ENCODE data around the gene PRKN.

PRKN gene

DNA sequence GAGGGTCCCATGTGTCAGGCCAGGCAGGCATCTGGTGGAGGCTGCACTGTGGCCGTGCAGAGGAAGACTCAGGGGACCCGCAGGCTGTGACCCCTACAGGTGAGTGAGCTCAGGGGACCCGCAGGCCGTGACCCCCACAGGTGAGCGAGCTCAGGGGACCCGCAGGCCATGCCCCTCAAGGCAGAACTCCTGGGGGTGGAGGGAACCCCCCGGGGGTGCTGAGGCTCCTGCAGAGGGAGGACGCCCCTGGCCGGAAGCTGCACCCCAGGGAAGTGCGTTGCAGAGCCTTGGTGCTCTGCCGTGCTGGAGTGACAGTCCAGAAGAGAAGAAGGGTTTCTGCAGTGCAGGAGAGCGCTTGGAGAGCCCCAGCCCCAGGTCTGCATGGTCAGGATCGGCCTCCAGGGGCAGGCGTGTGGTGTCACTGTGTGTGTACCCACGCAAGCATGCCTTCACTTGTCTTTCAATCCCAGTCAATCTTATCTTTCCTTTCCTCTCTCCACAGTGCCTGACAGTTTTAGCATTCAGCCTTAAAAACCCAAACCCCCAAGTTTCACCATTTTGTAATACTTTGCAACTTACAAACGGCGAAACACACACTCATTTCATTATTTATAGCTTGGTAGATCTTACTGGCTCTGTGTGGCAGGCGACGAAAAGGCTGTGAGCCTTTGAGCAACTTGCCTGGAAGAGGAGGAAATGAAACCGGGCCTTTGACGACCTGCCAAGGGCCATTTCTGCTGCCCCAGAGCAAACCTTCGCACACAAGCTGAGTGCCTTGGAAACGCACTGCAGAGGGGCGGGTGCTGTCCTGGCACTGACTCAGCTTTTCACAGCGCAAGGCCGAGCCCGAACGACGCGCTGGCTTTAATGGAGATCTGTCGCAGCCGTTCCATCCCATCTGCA is 1352.3 kb downstream of the PRKN start:
- peaks cover 1% of the 10 kb centered on the region for H3K27me3 Mint-ChIP-seq
- no peak overlapping the region for H3K4me3 Mint-ChIP-seq
- peaks cover 2% of the 10 kb centered on the region for H3K4me1 Mint-ChIP-seq
- H3K9me3 Mint-ChIP-seq, result no peaks in the 10 kb centered on the region
- no peak overlapping the region for H3K27ac Mint-ChIP-seq
- ATAC-seq (ENCODE audit: low read depth), result no peak
- DNase-seq (ENCODE audit: low spot score in 2 of 2), result no peak
- H3K36me3 Mint-ChIP-seq, result no peaks in the 10 kb centered on the region

- ATAC-seq (ENCODE audit: low read depth) (peak; percentile 35), DNase-seq (ENCODE audit: low spot score in 2 of 2) (peak; percentile 28 to 59)
- peaks cover 1% of the 10 kb centered on the region for H3K27me3 Mint-ChIP-seq
- H3K27ac Mint-ChIP-seq, result no peak overlapping the region
- H3K4me1 Mint-ChIP-seq, result peaks cover 2% of the 10 kb centered on the region
- H3K9me3 Mint-ChIP-seq, result no peaks in the 10 kb centered on the region
- no peaks in the 10 kb centered on the region for H3K36me3 Mint-ChIP-seq
- no peak overlapping the region for H3K4me3 Mint-ChIP-seq
Observed at GRCh38 chr6:161373905-161374451, 1353.6 kb downstream of the PRKN start.

GRCh38 chr6:161372422-161372793 is 1355.2 kb downstream of the PRKN start:
- no peak overlapping the region for H3K4me3 Mint-ChIP-seq
- H3K36me3 Mint-ChIP-seq, result no peaks in the 10 kb centered on the region
- no peaks in the 10 kb centered on the region for H3K9me3 Mint-ChIP-seq
- H3K27me3 Mint-ChIP-seq, result peaks cover 1% of the 10 kb centered on the region
- ATAC-seq (ENCODE audit: low read depth) (no peak), DNase-seq (ENCODE audit: low spot score in 2 of 2) (no peak)
- peaks cover 2% of the 10 kb centered on the region for H3K4me1 Mint-ChIP-seq
- H3K27ac Mint-ChIP-seq, result no peak overlapping the region

DNA sequence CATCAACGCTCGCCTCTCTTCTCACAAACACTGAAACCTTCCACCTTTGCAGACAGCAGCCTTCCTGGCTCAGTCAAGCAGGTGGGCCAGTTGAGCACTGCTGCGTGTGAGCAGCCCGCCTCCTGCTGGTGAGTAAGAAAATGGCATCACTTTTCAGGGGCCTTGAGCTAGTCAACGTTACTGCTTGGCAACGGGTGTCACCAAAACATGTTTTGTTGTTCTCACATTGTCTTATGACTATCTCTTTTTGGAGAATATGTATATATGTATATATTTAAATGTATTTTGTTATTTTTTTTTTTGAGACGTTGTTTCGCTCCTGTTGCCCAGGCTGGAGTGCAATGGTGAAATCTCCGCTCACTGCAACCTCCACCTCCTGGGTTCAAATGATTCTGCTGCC is 1356.7 kb downstream of the PRKN start:
- H3K4me1 Mint-ChIP-seq, result peaks cover 2% of the 10 kb centered on the region
- H3K4me3 Mint-ChIP-seq, result no peak overlapping the region
- peaks cover 1% of the 10 kb centered on the region for H3K27me3 Mint-ChIP-seq

DNA sequence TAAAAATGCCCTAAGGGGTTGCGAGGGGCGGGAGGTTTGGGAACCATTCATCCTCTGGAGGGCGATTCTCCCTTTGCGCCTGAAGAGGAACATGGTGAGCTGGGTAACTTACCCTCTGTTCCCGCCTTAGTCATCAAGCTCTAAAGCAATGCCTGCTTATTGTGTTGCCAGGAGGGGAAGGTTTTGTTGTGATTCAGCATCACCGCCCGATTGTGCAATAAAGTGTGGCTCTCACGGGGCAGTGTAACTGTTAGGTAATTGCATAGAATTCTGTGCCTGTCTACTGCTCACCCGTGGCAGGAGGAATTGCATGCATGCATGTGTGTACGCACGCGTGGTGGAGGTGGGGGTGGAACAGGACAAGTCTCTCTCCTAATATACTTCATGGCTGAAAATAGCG is 1358.2 kb downstream of the PRKN start:
- ATAC-seq (ENCODE audit: low read depth), result no peak
- peaks cover 1% of the 10 kb centered on the region for H3K27me3 Mint-ChIP-seq
- H3K4me1 Mint-ChIP-seq, result peaks cover 2% of the 10 kb centered on the region
- H3K36me3 Mint-ChIP-seq, result no peaks in the 10 kb centered on the region
- H3K27ac Mint-ChIP-seq, result no peak overlapping the region
- H3K4me3 Mint-ChIP-seq, result no peak overlapping the region
- no peaks in the 10 kb centered on the region for H3K9me3 Mint-ChIP-seq
- DNase-seq (ENCODE audit: low spot score in 2 of 2), result no peak

More for the DNA sequence above, 1356.7 kb downstream of the PRKN start:
- DNase-seq (ENCODE audit: low spot score in 2 of 2) (peak; percentile 52 to 54), ATAC-seq (ENCODE audit: low read depth) (peak; percentile 87)
- Mint-ChIP-seq H3K9me3 (no peaks in the 10 kb centered on the region), H3K27ac (no peak overlapping the region), H3K36me3 (no peaks in the 10 kb centered on the region)

GRCh38 chr6:161368514-161368913 is 1359.1 kb downstream of the PRKN start:
- no peaks in the 10 kb centered on the region for H3K36me3 Mint-ChIP-seq
- no peak overlapping the region for H3K27ac Mint-ChIP-seq

GRCh38 chr6:161367472-161367871 is 1360.1 kb downstream of the PRKN start:
- no peak overlapping the region for H3K27ac Mint-ChIP-seq
- DNase-seq (ENCODE audit: low spot score in 2 of 2), result no peak

More at GRCh38 chr6:161368514-161368913, 1359.1 kb downstream of the PRKN start:
- DNase-seq (ENCODE audit: low spot score in 2 of 2) (no peak), ATAC-seq (ENCODE audit: low read depth) (no peak)
- Mint-ChIP-seq H3K4me3 (no peak overlapping the region), H3K9me3 (no peaks in the 10 kb centered on the region), H3K4me1 (peaks cover 2% of the 10 kb centered on the region), H3K27me3 (peaks cover 1% of the 10 kb centered on the region)

DNA sequence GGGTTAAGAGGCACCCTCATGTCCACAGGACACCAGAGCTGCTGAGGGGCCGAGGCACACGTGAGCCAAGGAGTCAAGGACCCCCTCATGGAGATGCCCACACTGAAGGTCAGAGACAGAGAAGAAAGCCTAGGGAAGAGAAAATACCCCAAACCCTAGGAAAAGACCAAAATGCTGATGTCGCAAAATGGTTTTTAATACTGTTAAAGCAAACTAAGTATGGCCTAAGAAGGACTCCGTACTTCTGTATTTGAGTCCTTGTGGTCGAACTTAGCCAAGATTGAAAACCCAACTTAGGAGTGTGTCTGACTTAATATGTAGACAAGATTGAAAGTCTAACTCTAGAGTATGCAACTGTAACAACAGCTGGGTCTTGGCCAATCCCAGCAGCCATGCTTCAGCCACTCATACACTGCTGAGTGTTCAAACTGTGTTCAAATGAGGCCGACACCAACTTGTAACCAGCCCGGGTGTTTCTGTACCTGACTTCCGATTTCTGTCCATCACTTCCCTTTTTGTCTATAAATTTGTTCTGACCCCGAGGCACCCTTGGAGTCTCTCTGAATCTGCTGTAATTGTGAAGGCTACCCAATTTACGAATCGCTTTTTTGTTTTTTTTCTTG is 1361.2 kb downstream of the PRKN start:
- DNase-seq (ENCODE audit: low spot score in 2 of 2) (no peak), ATAC-seq (ENCODE audit: low read depth) (no peak)
- no peak overlapping the region for H3K27ac Mint-ChIP-seq
- peaks cover 2% of the 10 kb centered on the region for H3K4me1 Mint-ChIP-seq
- peaks cover 3% of the 10 kb centered on the region for H3K36me3 Mint-ChIP-seq
- H3K4me3 Mint-ChIP-seq, result no peak overlapping the region
- peaks cover 3% of the 10 kb centered on the region for H3K9me3 Mint-ChIP-seq
- peaks cover 1% of the 10 kb centered on the region for H3K27me3 Mint-ChIP-seq

More at GRCh38 chr6:161367472-161367871, 1360.1 kb downstream of the PRKN start:
- no peak for ATAC-seq (ENCODE audit: low read depth)
- H3K36me3 Mint-ChIP-seq, result peaks cover 3% of the 10 kb centered on the region
- H3K4me3 Mint-ChIP-seq, result no peak overlapping the region
- H3K9me3 Mint-ChIP-seq, result peaks cover 3% of the 10 kb centered on the region
- H3K27me3 Mint-ChIP-seq, result peaks cover 1% of the 10 kb centered on the region
- peaks cover 2% of the 10 kb centered on the region for H3K4me1 Mint-ChIP-seq

DNA sequence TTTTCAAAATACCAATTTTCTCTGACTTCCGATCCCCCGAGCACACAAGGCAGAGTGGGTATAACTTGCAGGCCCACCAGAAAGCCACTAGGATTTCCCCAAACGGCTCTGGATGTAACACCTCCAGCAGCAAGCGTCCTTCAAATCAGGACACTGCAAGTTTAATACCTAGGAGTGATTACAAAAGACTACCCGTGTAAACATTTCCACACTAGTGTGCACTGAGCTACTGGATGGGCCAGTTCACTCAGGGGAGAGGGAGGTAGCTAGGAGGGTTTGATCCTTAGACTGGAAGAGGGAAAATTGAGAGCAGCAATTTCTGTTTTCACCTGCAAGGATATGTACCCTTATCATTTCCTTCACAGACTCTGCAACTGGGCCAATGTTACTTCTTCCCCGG is 1361.9 kb downstream of the PRKN start:
- DNase-seq (ENCODE audit: low spot score in 2 of 2), result no peak
- H3K27ac Mint-ChIP-seq, result no peak overlapping the region
- H3K4me1 Mint-ChIP-seq, result no peaks in the 10 kb centered on the region
- no peak for ATAC-seq (ENCODE audit: low read depth)
- peaks cover 3% of the 10 kb centered on the region for H3K36me3 Mint-ChIP-seq
- H3K9me3 Mint-ChIP-seq, result peaks cover 3% of the 10 kb centered on the region
- H3K4me3 Mint-ChIP-seq, result no peak overlapping the region
- H3K27me3 Mint-ChIP-seq, result no peaks in the 10 kb centered on the region

GRCh38 chr6:161363286-161363685 is 1364.3 kb downstream of the PRKN start:
- H3K27ac Mint-ChIP-seq, result no peak overlapping the region
- H3K9me3 Mint-ChIP-seq, result peaks cover 3% of the 10 kb centered on the region
- no peaks in the 10 kb centered on the region for H3K4me1 Mint-ChIP-seq

GRCh38 chr6:161362266-161362665 is 1365.3 kb downstream of the PRKN start:
- Mint-ChIP-seq H3K36me3 (peaks cover 4% of the 10 kb centered on the region), H3K27ac (no peak overlapping the region), H3K27me3 (no peaks in the 10 kb centered on the region), H3K4me3 (no peak overlapping the region), H3K9me3 (peaks cover 3% of the 10 kb centered on the region), H3K4me1 (peaks cover 3% of the 10 kb centered on the region)
- ATAC-seq (ENCODE audit: low read depth) (no peak), DNase-seq (ENCODE audit: low spot score in 2 of 2) (no peak)

More at GRCh38 chr6:161363286-161363685, 1364.3 kb downstream of the PRKN start:
- Mint-ChIP-seq H3K4me3 (no peak overlapping the region), H3K36me3 (peaks cover 4% of the 10 kb centered on the region), H3K27me3 (no peaks in the 10 kb centered on the region)
- no peak for ATAC-seq (ENCODE audit: low read depth)
- no peak for DNase-seq (ENCODE audit: low spot score in 2 of 2)

DNA sequence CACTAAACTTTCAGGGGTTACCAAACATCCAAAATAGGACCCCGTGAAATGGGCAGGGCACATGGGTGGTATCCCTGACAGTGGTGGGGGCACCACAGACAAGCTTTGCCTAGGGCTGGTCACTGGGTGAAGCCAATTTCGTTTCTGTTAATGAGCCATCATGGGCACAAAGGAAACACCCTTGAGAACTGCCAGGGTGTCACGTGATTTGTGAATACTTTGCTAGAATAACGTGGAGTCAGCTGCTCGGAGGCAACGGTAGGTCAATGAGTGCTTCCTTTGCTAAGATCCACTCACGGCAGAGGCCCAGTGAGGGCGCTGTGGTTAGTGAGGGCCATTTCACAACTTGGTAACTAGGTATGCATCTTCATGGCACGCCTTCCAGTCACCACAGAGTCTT is 1366.0 kb downstream of the PRKN start:
- no peak for DNase-seq (ENCODE audit: low spot score in 2 of 2)
- H3K4me3 Mint-ChIP-seq, result no peak overlapping the region
- no peak for ATAC-seq (ENCODE audit: low read depth)
- H3K4me1 Mint-ChIP-seq, result peaks cover 5% of the 10 kb centered on the region
- no peaks in the 10 kb centered on the region for H3K27me3 Mint-ChIP-seq
- H3K27ac Mint-ChIP-seq, result no peak overlapping the region
- peaks cover 3% of the 10 kb centered on the region for H3K9me3 Mint-ChIP-seq
- H3K36me3 Mint-ChIP-seq, result peaks cover 4% of the 10 kb centered on the region

DNA sequence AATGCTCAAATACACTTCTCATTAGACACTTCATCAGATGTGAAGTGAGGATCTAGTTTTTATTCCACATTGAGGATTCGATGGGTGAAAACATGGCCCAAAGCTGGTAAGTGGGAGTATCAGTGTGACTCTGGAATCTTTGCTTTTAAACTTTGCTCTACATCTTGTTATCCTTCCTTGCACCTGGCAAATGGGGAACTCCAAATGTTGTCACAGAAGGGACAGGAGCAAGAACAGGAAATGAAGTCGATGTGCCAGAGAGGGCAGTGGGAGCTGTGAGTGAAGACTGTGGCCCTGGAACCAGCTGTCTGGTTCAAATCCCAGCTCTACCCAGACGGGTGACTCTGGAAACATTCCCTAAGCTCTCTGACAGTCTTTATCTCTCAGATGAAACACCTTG is 1367.0 kb downstream of the PRKN start:
- Mint-ChIP-seq H3K27ac (no peak overlapping the region), H3K9me3 (peaks cover 3% of the 10 kb centered on the region), H3K4me3 (no peak overlapping the region), H3K27me3 (no peaks in the 10 kb centered on the region), H3K36me3 (peaks cover 7% of the 10 kb centered on the region), H3K4me1 (peaks cover 7% of the 10 kb centered on the region)
- ATAC-seq (ENCODE audit: low read depth) (no peak), DNase-seq (ENCODE audit: low spot score in 2 of 2) (no peak)

- DNase-seq (ENCODE audit: low spot score in 2 of 2) (no peak), ATAC-seq (ENCODE audit: low read depth) (no peak)
- H3K9me3 Mint-ChIP-seq, result peaks cover 3% of the 10 kb centered on the region
- no peak overlapping the region for H3K4me3 Mint-ChIP-seq
- H3K36me3 Mint-ChIP-seq, result peaks cover 7% of the 10 kb centered on the region
- H3K4me1 Mint-ChIP-seq, result peaks cover 7% of the 10 kb centered on the region
- H3K27ac Mint-ChIP-seq, result no peak overlapping the region
- H3K27me3 Mint-ChIP-seq, result no peaks in the 10 kb centered on the region
Observed at GRCh38 chr6:161359618-161359945, 1368.0 kb downstream of the PRKN start.

Data from memory B cell (primary cell).